Measurements from ENCODE around the gene VMAC.

VMAC gene

DNA sequence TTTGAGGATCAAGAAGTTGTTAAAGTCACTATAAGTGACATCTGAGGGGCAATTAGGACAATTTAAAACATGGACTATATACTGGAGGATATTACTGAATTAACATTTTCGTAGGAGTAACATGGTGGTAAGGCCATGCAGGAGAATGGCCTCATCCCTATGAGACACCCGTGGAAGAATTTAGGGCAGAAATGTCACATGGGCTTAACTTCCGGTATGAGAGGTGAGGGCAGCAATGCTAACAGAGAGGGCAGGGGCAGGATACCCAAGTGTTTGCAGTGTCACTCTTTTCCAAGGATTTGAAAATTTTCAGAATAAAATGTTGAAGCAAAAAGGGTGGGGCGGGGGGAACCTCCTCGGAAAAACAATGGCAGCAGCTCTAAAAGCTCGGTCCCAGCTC lies 49.6 kb downstream of the VMAC start:
- DNase-seq, result no peak

DNA sequence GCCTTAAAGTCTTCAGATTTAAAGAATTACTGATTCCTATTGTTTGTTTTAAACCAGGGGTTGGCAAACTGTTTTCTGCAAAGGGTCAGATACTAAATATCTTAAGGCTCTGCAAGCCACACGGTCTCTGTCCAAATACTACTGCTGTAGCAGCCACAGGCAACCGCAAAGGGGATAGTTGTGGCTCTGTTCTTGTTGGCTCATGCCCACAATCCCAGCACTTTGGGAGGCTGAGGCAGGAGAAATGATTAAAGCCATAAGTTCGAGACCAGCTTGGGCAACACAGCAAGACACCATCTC lies 50.9 kb downstream of the VMAC start:
- DNase-seq, result no peak

DNA sequence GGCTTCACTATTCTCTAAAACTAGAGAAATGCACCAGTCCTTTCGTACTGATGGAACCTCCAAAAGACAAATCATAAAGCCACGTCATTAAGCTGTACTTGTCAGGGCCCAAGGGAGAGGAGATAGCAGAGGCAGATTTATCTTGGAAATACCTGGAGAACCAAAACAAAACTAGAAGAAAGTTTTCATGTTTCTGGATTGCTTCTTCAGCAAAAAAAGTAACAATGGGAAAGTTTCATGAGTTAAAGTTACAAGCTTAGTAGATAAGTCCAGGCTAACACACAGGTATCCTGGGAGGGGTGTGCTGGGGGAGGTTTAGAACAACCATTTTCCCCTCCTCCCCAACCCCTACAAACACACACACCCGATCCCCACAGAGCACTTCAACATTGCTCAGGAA lies 51.7 kb downstream of the VMAC start:
- DNase-seq, result no peak

DNA sequence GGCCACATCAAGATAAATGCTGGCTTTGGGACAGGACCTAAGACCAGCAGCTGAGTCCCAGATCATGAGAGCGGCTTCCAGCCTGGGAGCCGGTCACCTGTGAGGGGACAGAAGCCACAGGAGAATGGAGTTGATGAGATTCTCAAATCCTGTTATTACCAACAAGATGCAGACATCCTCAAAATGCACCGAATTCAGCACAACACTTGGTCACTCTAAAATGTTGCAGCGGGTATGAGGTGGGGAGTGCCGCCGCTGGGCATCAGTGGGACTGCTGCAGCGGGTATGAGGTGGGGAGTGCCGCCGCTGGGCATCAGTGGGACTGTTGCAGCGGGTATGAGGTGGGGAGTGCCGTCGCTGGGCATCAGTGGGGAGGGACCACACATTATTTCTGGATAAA lies 52.1 kb downstream of the VMAC start:
- DNase-seq, result no peak

DNA sequence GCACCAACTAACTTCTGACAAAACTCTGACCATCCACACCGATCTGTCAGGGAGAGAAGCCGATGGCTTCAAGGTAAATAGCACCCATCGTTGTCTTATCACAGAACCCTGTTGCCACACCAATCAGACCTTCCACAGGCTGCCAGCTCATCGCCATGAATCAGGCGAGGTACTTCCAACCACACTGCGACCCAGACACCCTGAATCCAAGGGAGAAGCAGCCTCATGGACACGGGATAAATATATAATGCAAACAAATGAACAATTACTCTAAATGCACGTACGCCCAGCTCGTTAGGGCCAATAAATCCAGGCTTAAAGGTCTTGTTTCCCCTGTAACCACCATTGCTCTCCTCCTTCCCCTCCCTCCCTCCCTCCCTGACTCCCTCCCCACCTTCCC lies 52.5 kb downstream of the VMAC start:
- DNase-seq, result no peak

DNA sequence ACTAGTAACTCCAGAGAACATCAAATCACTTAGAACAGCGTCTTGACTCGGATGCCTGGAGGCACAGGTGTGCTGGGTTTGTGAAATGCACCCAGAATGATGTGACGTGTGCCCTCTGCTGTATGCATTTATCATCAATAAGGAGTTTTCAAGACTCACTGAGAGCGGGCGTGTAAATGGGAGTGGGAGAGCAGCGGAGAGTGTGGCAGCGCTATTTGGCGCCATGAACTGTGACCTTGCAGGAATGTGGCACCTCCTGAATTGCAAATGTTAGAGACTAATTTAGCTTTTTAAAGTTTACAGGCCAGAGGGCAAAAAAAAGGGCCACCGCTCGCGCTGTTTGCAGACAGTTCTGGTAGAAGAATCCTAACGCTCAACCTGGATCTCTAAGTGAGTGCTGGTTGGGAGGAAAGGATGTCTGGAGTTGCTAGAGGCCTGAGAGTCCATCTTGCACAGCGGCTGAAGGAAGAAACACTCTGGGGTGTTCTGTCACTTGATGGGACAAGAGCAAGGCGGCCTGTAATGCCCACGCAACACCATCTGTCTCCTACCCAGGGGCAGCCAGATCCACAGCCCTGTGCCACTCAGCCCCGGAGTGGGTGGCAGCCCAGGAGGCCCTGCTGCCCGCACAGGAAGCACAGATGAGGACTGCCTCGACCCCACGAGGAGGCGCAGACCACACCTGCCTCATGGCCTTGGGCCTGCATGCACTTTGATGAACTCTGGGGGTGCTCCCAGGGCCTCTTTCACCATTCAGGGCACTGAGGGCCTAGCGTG lies 53.6 kb downstream of the VMAC start:
- DNase-seq, result no peak

DNA sequence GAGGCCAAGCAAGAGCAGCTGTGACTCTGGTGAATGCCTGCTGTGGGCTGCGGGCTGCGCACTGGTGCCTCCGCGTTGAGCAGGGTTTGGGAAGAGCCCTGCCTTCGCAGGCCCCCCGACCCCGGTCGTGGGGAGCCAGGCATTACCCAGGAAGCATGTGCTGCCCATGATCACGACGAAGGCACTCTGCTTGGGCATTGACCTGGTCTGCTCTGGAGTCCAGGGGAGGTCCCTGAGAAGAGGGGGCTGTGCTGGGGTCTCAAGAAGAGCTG lies 54.1 kb downstream of the VMAC start:
- no peak for DNase-seq

DNA sequence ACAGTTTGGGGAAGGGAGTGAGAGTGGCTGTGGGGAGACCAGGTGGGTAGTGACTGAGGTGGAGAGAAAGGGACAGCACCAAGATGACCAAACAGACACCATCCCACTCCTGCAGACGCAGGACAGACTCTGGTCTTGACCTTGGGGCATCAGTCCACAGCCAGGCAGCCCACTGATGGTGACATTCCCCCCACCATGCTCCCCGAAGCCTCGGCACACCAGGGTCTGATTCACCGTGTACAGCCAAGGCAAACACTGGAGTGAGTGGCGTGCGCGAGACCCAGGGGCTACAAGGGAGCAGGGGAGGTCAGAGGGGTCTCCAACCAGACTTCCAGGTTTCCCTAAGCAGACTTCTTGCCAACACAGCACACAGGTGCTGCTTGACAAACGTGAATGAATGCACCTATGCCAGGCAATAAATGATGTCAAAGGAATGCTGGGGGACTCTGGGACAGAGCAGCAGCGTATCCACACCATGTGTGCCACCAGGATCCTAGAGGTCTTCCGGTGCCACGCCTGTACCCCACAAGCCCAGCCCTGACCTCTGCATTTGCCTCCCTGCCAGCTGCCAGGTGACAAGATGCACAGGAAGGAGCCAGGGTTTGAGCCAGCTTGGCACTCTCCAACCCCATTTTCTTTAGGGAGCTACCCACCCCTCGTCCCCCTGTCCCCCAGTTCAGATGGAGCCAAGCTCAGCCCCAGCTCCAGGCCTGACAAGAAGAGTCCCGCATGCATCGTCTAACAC lies 54.8 kb downstream of the VMAC start:
- no peak for DNase-seq
